Small intestine (tissue), 7 donors: Measurements from ENCODE around the gene KDM4B. TPM values are rescaled to one million over a fixed set of nuclear protein-coding genes. Genes with fewer than 3 reads are reported as not detected.

Experiments used
- DNase-seq, 2 donors: peaks; one replicate each; pipeline versions ENCODE4 v3.0.0 to v3.0.0-alpha.2; 2013
- FAIRE-seq: peaks from 2 replicates; lab custom pipeline; 2012; peaks lifted over from hg19 to GRCh38; lab: Jason Lieb, UNC
- H3K27ac ChIP-seq, 3 donors: one replicate each; pipeline ENCODE4 v1.5.1; 2013; ENCODE audit warnings: low read length in 2 of 3, mild to moderate bottlenecking in 2 of 3, control low read depth in 1 of 3, inconsistent platforms in 1 of 3, low read depth in 1 of 3, moderate library complexity in 1 of 3
- H3K27me3 ChIP-seq, 3 donors: one replicate each; pipeline ENCODE4 v1.6.1; 2013; ENCODE audit warnings: low read length in 3 of 3, inconsistent platforms in 1 of 3; ENCODE audit not compliant: control insufficient read depth in 3 of 3, insufficient read depth in 3 of 3
- H3K36me3 ChIP-seq, 3 donors: one replicate each; pipeline ENCODE4 v1.6.1; 2013; ENCODE audit warnings: low read length in 3 of 3, inconsistent platforms in 1 of 3, low read depth in 1 of 3, mild to moderate bottlenecking in 1 of 3, moderate library complexity in 1 of 3; ENCODE audit not compliant: control insufficient read depth in 3 of 3, insufficient read depth in 2 of 3
- H3K4me1 ChIP-seq, 3 donors: one replicate each; pipeline ENCODE4 v1.6.1; 2013; ENCODE audit warnings: low read length in 2 of 3, inconsistent platforms in 1 of 3, low read depth in 1 of 3, mild to moderate bottlenecking in 1 of 3, moderate library complexity in 1 of 3; ENCODE audit not compliant: control insufficient read depth in 3 of 3, insufficient read depth in 2 of 3
- H3K4me3 ChIP-seq, 3 donors: one replicate each; pipeline ENCODE4 v1.5.1; 2013; ENCODE audit warnings: low read length in 3 of 3, control low read depth in 1 of 3, inconsistent platforms in 1 of 3, low read depth in 1 of 3, mild to moderate bottlenecking in 1 of 3, moderate library complexity in 1 of 3
- H3K9me3 ChIP-seq, 2 donors: one replicate each; pipeline ENCODE4 v1.6.1; 2013; ENCODE audit warnings: low read depth in 1 of 2, low read length in 1 of 2; ENCODE audit not compliant: control insufficient read depth in 2 of 2, insufficient read depth in 1 of 2
- WGBS, 3 donors: extraction: QIAGEN DNeasy Blood & Tissue Kit; methylation state at CpG; one replicate each; pipeline ENCODE4 v1.1.7; 2013; 5-methylcytosine and 5-hydroxymethylcytosine counted together
- polyA plus RNA-seq, 4 donors: library from polyadenylated mRNA; stranded (reverse) in 3 of 4; unstranded in 1 of 4; fragments of 200-250 nt in 3 of 4; fragments of 120-200 nt in 1 of 4; gene quantifications; one replicate each; pipeline versions ENCODE4 v1.2.1 to v1.2.3, GENCODE V29; 2013
- donor health status: healthy with polysubstance abuse.
- donor health status: control.
- donor health status: control.
- donor health status: Bipolar disorder and iron deficiency.
- donor health status: healthy.

The KDM4B gene
- polyA plus RNA-seq, 4 donors, result 8.1 to 12.0 (median 10.6) TPM

GRCh38 chr19:5171711-5172110 lies 202.8 kb downstream of the KDM4B start:
- no peak overlapping the region for H3K4me3 ChIP-seq
- no peaks in the 10 kb centered on the region for H3K4me1 ChIP-seq
- no peaks in the 10 kb centered on the region for H3K36me3 ChIP-seq
- no peak for FAIRE-seq
- no peaks in the 10 kb centered on the region for H3K9me3 ChIP-seq
- WGBS, 3 donors, result 25 to 44% (median 38%) methylated on average over 9 of the region's 9 CpGs
- DNase-seq, result no peak
- no peaks in the 10 kb centered on the region for H3K27me3 ChIP-seq
- no peak overlapping the region for H3K27ac ChIP-seq

GRCh38 chr19:5172859-5173630 lies 204.1 kb downstream of the KDM4B start:
- Histone ChIP-seq H3K27me3 (no peaks in the 10 kb centered on the region), H3K36me3 (no peaks in the 10 kb centered on the region), H3K27ac (no peak overlapping the region), H3K4me3 (no peak overlapping the region), H3K4me1 (no peaks in the 10 kb centered on the region), H3K9me3 (no peaks in the 10 kb centered on the region)
- FAIRE-seq (no peak), DNase-seq (no peak)
- WGBS, 3 donors, result 74 to 79% (median 79%) methylated on average over 8 of the region's 8 CpGs

- no peaks in the 10 kb centered on the region for H3K9me3 ChIP-seq
- FAIRE-seq, result no peak
- no peak for DNase-seq
- H3K4me1 ChIP-seq, result no peaks in the 10 kb centered on the region
- H3K27ac ChIP-seq, result no peak overlapping the region
- no peaks in the 10 kb centered on the region for H3K27me3 ChIP-seq
- no peaks in the 10 kb centered on the region for H3K36me3 ChIP-seq
- no peak overlapping the region for H3K4me3 ChIP-seq
- WGBS, 3 donors, result 54 to 72% (median 60%) methylated on average over 12 of the region's 12 CpGs
These were observed 205.1 kb downstream of the KDM4B start for GRCh38 chr19:5173993-5174392.

GRCh38 chr19:5177745-5178450 lies 209.0 kb downstream of the KDM4B start:
- Histone ChIP-seq H3K36me3 (no peaks in the 10 kb centered on the region), H3K27ac (no peak overlapping the region), H3K4me1 (no peaks in the 10 kb centered on the region), H3K9me3 (no peaks in the 10 kb centered on the region), H3K27me3 (no peaks in the 10 kb centered on the region), H3K4me3 (no peak overlapping the region)
- FAIRE-seq (no peak), DNase-seq (no peak)
- 41 to 76% (median 54%) methylated on average over 19 of the region's 19 CpGs for WGBS, 3 donors

- WGBS, 3 donors, result 87 to 93% (median 89%) methylated on average over 3 of the region's 3 CpGs
- Histone ChIP-seq H3K4me3 (no peak overlapping the region), H3K27me3 (peaks cover 0 to 2% (median 0%) of the 10 kb centered on the region in 3 donors), H3K27ac (no peak overlapping the region), H3K36me3 (no peaks in the 10 kb centered on the region), H3K9me3 (no peaks in the 10 kb centered on the region), H3K4me1 (no peaks in the 10 kb centered on the region)
- no peak for FAIRE-seq
- DNase-seq, result no peak
These were observed 209.9 kb downstream of the KDM4B start for GRCh38 chr19:5178841-5179240.

GRCh38 chr19:5179256-5179655 lies 210.3 kb downstream of the KDM4B start:
- H3K36me3 ChIP-seq, result no peaks in the 10 kb centered on the region
- no peak overlapping the region for H3K27ac ChIP-seq
- no peaks in the 10 kb centered on the region for H3K4me1 ChIP-seq
- no peak for FAIRE-seq
- no peak overlapping the region for H3K4me3 ChIP-seq
- no peaks in the 10 kb centered on the region for H3K9me3 ChIP-seq
- H3K27me3 ChIP-seq, result peaks cover 0 to 2% (median 0%) of the 10 kb centered on the region in 3 donors
- 76 to 84% (median 81%) methylated on average over 16 of the region's 16 CpGs for WGBS, 3 donors
- no peak for DNase-seq

GRCh38 chr19:5181329-5181728 lies 212.4 kb downstream of the KDM4B start:
- Histone ChIP-seq H3K4me1 (no peaks in the 10 kb centered on the region), H3K4me3 (no peak overlapping the region), H3K27ac (no peak overlapping the region), H3K9me3 (no peaks in the 10 kb centered on the region), H3K27me3 (peaks cover 0 to 4% (median 0%) of the 10 kb centered on the region in 3 donors), H3K36me3 (no peaks in the 10 kb centered on the region)
- no peak for DNase-seq
- 90 to 98% (median 96%) methylated on average over 2 of the region's 2 CpGs for WGBS, 3 donors
- no peak for FAIRE-seq

- FAIRE-seq, result no peak
- WGBS, 3 donors, result 64 to 70% (median 67%) methylated on average over 10 of the region's 10 CpGs
- no peak overlapping the region for H3K27ac ChIP-seq
These were observed 213.8 kb downstream of the KDM4B start for GRCh38 chr19:5182751-5183150.

More at GRCh38 chr19:5182751-5183150, 213.8 kb downstream of the KDM4B start:
- Histone ChIP-seq H3K9me3 (no peaks in the 10 kb centered on the region), H3K36me3 (no peaks in the 10 kb centered on the region), H3K27me3 (peaks cover 0 to 6% (median 0%) of the 10 kb centered on the region in 3 donors), H3K4me1 (no peaks in the 10 kb centered on the region), H3K4me3 (no peak overlapping the region)
- DNase-seq, result no peak
